GM21447 (cell line): ENCODE measurements around the gene NR2E1.

Experiments
- ATAC-seq: cut with Tn5 transposase; IDR thresholded peaks from one replicate; pipeline ENCODE4 v1.9.1; 2021; ENCODE audit not compliant: unreplicated experiment

Gene NR2E1

GRCh38 chr6:108156180-108156937 is 9.5 kb upstream of the NR2E1 start:
- ATAC-seq, result no peak

- ATAC-seq, result no peak
These were observed 8.9 kb upstream of the NR2E1 start for GRCh38 chr6:108156938-108157233.

DNA sequence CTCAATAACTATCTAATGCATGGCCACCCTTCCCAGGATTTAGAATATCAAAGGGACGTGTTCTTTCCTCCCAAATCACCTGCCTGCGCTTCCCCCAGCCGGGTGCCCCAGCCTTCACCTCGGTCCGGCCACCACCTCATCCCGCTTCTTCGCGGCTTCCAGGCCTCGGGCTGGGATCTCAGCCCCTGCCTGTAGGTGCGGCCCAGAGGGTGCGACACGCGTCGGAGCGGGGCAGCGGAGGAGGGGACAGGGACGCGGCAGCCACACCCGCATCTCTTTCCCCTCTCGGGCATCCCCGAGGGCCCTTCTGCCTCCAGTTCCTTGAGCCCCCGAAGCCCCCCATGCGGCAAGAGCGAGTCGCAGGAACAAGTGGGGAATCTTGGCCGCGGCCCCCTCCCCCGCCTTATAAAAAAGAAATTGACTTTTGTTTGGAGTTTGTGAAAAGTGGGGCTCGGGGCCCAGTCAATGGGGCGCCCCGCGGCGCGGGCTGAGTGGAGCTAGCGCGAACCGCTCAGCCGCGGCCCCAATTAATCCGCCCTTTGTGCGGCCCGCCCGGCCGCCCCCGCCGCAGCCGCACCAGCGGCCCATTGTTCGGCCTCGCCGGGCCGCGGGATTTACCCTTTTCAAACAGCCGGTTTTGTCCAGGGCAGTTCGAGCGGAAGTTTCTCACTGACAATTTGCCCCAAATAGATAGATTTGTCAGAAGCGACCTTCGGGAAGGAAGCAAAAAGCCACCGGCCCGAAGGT is 8.4 kb upstream of the NR2E1 start:
- ATAC-seq, result no peak

- no peak for ATAC-seq
These were observed 7.8 kb upstream of the NR2E1 start for GRCh38 chr6:108157981-108158525.

DNA sequence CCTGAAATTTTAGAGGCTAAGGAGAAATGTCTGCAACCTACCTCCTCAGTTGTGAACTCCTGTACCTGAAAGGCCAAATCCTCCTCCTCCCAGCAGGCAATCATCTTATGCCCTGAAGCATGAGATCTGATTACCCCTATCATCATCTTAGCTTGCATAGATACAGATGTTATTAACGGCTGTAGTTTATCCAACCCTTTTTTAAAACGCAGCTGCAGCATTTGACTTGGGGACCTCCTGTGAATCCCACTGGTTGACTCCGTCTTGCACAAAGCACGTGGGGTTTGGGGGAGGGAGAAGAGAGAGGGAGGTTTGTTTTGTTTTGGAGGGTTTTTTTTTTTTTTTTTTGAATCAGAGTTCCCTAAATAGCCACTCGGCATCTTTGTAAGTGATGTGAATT is 5.8 kb upstream of the NR2E1 start:
- ATAC-seq, result no peak

DNA sequence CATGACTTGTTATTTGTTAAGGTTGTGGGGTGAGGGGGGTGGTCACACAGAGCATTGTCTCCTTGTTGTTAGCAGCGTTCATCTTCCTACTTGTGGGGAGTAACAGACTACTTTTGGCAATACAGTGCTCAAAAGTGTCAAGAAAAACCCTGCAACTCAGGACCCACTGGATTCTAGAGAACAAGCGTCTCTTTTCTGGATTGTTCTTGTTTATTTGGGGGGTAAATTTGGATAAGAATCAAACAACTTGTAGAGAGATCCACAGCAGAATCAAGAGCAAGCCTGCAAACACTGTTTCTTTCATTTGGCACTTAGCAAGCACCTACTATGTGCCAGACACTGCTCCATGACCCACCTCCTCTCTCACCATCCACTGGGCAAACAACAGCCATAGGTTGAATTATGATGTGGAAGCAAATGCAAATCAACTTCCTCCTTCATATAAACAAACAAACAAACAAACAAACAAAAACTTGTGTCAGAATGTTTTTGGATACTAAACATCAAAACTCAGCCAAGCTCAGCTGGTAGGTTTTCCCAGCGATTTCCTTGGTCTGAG is 4.0 kb upstream of the NR2E1 start:
- no peak for ATAC-seq

DNA sequence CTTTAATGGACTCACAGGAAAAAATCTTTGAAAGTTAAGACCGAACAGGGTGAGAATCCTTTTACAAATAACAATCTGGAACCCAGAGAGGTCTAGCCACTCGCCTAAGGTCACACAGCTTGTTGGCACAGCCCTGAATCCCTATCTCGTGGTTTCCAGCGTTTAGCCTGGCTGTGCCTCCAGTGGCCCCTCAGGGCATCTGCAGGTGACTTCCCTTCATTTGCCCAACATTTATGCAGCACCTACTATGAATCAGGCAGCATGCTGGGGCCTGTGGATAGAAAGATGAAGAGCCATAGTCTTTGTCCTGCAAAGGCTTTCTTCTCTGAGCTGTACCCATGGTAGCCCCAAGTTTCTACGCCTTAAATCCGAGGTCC is 2.6 kb upstream of the NR2E1 start:
- ATAC-seq, result no peak

- no peak for ATAC-seq
These were observed 1.9 kb upstream of the NR2E1 start for GRCh38 chr6:108163644-108164542.

- no peak for ATAC-seq
These were observed 1.3 kb upstream of the NR2E1 start for GRCh38 chr6:108164543-108164814.

DNA sequence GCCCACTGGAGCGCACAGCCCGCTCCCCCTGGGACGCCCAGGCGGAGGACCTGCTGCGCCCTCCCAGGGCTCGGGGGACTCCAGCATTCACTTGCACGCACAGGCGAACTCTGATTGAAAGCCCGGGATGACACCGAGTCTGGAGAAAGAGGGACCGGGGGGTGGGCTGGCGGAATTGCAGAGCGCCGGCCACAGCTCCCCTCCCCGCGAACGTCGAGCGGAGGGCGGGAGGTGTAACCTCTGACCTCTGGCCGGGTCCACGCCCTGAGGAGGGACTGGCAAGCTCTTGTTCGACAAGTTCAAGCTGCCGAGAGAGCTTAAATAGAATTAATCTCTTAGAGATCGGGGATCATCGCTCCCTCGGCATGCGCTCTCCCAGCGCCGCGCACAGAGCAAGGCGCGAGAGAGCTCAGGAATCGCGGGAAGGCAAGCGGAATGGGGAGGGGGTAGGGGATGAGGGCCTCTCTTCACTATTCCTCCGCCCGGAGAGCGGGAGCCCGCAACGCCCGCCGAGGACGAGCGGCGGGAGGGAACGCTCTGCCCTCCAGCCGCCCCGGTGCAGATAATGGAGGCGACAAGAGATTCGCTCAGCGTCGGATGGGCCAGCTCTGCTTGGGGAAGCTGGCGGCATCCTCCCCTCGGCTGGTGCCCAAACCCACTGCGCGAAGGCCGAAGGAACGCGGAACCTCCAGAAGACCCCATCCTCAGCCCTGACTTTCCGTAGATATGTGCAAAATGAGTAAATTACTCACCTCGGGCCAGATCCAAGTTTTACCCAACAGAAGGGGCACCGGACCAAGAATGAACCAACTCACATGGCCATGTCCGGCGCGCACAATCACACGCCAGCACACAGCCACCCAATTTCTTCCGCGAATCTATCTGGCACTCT is 761 bp upstream of the NR2E1 start:
- no peak for ATAC-seq

GRCh38 chr6:108166664-108167448 is 1.0 kb downstream of the NR2E1 start:
- ATAC-seq, result no peak

DNA sequence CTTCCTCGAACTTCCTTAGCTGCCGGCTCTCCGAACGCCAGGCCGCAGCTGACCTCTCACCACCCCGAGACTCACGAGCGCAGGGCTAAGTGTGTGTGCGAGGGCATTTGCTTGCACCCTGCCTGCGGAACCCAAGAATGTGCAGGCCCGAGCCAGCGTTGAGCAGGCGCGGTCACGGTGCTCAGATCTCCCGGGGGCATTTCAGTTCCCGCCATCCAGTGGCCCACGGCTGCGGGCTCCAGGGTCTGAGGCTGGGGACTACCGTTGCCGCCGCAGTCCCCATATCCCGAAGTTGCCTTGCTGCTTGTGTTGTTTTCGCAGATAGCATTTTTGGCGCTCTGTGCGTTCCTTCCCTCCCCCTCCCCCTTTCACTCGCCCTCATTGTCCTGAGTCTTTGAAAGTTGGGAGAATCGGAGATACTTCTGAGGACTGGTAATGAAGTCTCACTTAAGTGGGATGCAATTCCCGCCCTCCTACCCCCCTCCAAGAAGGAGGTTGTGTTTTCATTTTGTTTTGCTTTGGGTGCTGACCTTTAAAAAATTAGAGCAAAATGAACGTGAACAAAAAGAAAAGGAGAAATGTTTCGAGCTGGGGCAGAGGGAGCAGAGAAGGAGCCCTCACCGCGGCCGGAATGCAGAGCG is 1.7 kb downstream of the NR2E1 start:
- ATAC-seq, result no peak

DNA sequence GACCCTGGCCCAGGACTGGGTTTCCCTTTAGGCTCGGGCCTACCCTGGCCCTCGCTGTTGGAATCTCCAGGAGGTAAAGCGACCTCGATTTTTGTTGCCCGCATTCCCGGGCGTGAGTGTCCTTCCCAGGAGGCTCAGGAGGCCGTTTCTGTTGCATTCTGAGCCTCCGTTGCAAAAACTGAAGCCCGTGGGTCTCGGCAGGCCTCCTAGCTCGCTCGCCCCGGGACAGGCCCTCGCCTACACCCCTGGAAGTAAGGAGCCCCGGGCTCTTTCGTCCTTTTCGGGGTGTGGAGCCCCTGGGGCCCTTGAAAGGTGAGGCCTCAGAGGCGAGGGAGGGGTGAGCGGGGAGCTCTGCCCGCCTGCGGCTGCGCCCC is 2.3 kb downstream of the NR2E1 start:
- ATAC-seq, result no peak

- ATAC-seq, result no peak
These were observed 3.0 kb downstream of the NR2E1 start for GRCh38 chr6:108168501-108169463.

- ATAC-seq, result no peak
These were observed 3.9 kb downstream of the NR2E1 start for GRCh38 chr6:108169464-108170331.

DNA sequence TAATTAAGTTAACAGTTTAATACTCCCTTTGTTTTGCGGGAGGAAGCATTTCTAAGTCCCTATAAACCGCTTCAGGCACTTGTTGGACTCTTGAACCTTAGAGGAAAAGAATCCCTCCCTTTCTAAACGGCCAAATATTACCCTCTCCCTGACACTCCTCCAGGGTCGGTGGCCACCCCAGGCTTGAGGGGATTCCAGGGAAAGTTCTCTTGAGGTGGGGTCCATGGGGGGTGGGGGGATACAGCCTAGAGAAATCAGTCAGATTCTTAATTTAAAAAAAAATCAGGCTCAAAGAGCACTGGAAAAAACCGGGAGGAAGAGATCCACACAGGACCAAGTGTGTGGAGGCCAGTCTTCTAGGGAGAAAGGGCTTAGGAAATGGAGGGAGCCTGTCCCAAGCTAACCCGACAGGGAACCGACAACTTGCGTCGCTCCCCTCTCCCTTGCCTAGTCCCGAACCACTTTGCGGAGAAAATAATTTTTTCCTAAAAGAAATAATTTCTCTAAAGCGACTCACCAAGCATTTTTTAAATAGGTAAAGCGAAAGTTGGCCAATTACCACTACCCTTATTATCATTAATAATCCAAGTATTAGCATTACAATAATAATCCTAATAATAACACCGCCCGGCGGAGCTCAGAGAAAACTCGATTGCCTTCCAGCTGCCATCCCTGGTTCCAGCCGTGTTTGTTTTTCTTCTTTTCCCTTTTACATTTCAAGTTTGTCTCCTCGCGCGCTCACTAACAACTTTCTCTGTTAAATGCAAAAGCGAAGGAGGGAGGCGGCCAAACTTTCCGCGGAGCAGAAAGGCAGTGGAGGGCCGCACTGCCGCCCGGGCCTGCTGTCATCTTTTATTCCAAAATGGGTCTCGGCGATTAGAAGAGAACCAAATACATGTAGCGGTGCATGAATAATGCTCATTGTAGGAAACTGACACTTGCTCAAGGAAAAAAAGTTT is 4.8 kb downstream of the NR2E1 start:
- no peak for ATAC-seq
